ENCODE measurements around the gene SYTL3.

DNA sequence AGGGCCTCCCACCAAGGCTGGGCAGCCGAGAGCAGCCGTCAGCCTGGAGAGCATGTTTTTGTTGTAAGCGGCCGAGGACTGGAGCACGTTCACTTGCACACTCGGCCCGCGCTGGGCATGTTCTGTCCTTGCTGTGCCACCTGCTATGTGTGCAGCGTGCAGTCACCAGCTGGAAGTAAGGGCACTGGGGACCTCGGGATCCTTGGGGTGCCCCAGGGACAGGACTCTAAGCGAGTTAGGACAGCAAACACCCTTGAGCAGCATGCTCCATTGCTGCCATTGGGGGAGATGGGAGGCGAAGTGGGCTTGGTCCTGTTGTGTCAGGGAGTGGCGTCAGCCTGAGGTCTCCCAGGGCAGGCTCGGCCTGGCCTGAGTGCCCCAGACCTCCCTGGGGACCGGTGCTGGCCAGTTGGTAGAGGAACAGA lies 24.0 kb upstream of the SYTL3 start:
- TF ChIP-seq POLR2AphosphoS5 (IDR thresholded peaks at IDR 0.05; ENCODE audit: low read depth, low read length), result no peak
- TF ChIP-seq POLR2A (IDR thresholded peaks at IDR 0.05; ENCODE audit: low read depth, low read length), result no peak

Measured in GM12892 (cell line).